ENCODE data around the gene STAC3.

Gene STAC3

DNA sequence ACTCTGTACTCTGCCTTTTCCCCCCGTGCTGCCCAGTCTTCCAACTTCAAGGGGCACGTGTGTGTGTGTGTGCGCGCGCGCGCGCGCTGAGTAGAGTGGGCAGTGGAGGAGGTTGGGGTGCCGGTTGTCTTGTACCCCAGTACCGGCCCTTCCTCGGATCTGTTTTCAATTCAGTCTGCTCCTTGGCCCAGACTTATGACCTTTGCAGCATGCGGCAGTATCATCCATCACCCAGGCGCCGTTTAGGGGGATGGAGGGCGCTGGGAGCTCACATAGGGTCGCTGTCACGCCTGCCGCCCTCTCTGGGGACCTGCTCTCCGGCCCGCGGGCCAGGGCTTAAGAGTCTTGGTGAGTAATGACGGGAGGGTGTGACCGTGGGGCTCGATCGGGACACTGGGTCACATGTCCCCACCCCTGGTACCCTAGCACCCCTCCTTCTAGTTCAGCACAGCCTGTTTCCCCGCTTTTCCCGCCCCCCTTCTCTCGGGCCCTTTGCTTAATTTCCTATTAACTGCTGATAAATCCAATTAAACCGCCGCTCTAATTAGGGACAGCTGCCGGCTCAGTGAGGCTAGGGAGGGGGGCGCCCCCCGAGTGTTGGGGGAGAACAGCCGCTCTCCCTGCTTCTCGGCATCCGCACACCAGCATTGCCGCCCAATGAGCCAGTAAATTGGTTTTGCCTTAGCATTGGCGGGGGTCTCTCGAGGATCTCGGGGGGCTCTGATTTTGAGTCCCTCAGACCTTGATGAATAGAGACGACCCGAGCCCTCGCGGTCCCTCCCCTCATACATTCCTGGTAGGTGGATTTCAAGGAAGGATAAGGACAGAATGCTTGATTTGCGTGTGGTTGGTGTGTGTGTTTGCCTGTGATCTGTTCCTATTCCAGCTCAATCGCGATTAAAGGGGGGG lies 9.3 kb downstream of the STAC3 start:
- Histone ChIP-seq H3K9me3 (no peaks in the 10 kb centered on the region), H3K9ac (no peak overlapping the region), H3K27ac (no peak overlapping the region), H3K27me3 (peaks cover 87% of the 10 kb centered on the region), H4K20me1 (peaks cover 51% of the 10 kb centered on the region), H3K36me3 (no peaks in the 10 kb centered on the region), H3K4me2 (peak overlapping the region; percentile 97), H3K4me3 (peak overlapping the region; percentile 77), H3K4me1 (peaks cover 66% of the 10 kb centered on the region)
- no peak for TF ChIP-seq Cebpa-rat (IDR thresholded peaks at IDR 0.05)

DNA sequence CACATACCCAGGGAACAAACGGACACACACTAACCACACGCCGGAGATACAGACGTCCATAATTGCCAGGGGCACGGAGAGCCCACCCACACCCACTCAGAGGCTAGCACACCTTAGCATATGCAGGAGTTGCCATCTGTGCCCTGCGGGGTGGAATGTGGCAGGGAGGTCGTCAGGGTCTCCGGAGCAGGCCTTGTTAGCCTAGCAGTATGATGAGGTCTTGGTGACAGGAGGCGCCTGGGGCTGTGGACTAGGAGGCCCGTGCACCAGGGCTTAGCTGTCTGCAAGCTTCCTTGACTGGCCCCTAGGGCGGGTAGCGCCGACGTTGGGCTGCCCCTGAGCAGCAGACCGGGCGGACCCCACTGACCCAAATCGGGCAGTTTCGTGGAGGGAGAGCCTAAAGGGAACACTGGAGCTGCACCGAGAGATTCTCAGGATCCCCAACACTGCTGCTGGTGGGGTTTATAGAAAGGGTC lies 10.0 kb downstream of the STAC3 start:
- Histone ChIP-seq H4K20me1 (peaks cover 58% of the 10 kb centered on the region), H3K9me3 (no peaks in the 10 kb centered on the region), H3K9ac (peak overlapping the region; percentile 83; the same call in 1 of the 2 replicates), H3K4me3 (peak overlapping the region; percentile 77), H3K4me1 (peaks cover 70% of the 10 kb centered on the region), H3K27ac (no peak overlapping the region), H3K4me2 (peak overlapping the region; percentile 97), H3K36me3 (peaks cover 2% of the 10 kb centered on the region; the same call in 1 of the 2 replicates), H3K27me3 (peaks cover 94% of the 10 kb centered on the region)
- no peak for TF ChIP-seq Cebpa-rat (IDR thresholded peaks at IDR 0.05)

DNA sequence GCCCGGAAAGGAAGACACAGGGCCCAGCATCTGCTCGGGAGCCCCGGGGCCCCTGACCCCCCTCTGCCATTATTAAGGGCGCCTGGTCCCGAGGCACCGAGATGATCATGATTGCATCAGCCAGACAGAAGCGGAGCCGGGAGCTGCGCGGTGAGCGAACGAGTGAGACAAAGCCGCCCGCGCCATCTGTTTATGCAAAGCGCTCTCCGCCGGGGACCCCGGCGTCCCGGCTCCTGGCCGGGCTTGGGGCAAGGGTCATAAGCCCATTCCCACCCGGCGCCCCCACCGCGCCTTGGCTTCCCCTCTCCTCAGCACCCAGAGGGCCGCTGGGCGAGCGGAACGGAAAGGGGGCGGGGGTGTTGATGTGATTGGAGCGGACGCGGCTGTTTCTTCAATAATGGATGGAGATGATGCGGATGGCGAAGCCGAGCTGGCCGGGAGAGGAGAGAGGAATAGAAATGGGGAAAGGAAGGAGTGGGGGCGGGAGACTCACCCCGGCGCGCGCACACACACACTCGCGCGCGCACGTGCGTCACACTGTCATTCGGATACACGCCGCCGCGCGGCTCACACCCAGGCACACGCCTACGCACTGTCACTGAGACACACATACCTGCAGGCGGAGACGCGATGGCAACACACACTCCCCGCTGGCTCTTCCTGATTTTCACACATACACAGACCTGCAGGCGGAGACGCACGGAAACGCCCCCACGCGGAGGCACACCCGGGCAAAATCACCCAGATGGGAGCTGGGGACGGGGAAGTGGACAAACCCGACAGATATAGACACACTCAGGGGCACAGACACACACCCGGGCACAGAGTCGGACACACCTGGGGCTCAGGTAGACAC lies 10.7 kb downstream of the STAC3 start:
- H3K27ac ChIP-seq: peak overlapping the region; percentile 84
- H3K4me3 ChIP-seq: peak overlapping the region; percentile 77
- H3K4me2 ChIP-seq: peak overlapping the region; percentile 97
- peaks cover 65% of the 10 kb centered on the region for H4K20me1 ChIP-seq
- no peaks in the 10 kb centered on the region for H3K9me3 ChIP-seq
- peaks cover 100% of the 10 kb centered on the region for H3K27me3 ChIP-seq
- H3K36me3 ChIP-seq: peaks cover 9% of the 10 kb centered on the region
- TF ChIP-seq Cebpa-rat (IDR thresholded peaks at IDR 0.05): peak; percentile 44; the same call in 1 of the 2 replicates
- peak overlapping the region; percentile 83 for H3K9ac ChIP-seq
- peaks cover 77% of the 10 kb centered on the region for H3K4me1 ChIP-seq

- H3K4me1 ChIP-seq: peaks cover 84% of the 10 kb centered on the region
Measured at GRCh38 chr12:57239587-57240065, 11.4 kb downstream of the STAC3 start.

DNA sequence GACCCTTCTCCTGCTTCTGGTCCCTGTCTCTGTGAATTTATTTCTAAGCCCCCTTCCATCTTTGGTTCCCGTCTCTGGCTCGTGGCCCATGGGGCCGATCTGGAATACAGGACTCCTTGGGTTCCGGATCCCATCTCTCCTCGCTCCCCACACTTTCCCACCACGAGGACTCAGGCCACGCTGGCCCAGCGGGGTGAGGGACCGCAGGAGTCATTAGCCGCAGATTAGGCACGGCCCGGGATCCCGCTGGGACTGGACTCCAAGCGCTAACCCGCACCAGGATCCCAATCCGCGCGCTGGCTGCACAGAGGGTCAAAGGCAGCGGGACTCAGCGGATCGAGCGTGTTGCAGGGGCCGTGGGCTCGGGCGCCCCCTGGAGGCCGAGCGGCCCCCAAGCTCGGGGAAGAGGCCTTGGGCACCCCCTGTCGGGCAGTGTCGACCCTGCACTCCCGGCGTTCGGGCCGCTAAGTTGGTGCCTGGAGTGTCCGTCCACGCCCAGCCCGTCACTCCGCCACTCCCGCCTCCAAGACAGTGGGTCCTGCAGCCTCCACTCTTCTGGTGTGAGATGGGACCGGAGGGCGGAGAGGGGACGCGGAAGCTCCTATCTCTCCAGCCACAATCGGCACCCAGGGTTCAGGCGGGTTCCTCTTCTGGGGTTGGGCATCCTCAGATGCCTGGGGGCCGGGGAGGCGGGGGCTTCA lies 12.0 kb downstream of the STAC3 start:
- no peak for TF ChIP-seq Cebpa-rat (IDR thresholded peaks at IDR 0.05)
- Histone ChIP-seq H3K9me3 (no peaks in the 10 kb centered on the region), H4K20me1 (peaks cover 78% of the 10 kb centered on the region), H3K4me1 (peaks cover 88% of the 10 kb centered on the region), H3K4me3 (peak overlapping the region; percentile 77), H3K9ac (peak overlapping the region; percentile 83), H3K4me2 (peak overlapping the region; percentile 97), H3K36me3 (peaks cover 21% of the 10 kb centered on the region), H3K27ac (peak overlapping the region; percentile 84; the same call in 1 of the 2 replicates), H3K27me3 (peaks cover 100% of the 10 kb centered on the region)

More at GRCh38 chr12:57239587-57240065, 11.4 kb downstream of the STAC3 start:
- TF ChIP-seq Cebpa-rat (IDR thresholded peaks at IDR 0.05): no peak
- Histone ChIP-seq H3K9ac (peak overlapping the region; percentile 83), H3K4me2 (peak overlapping the region; percentile 97), H3K9me3 (no peaks in the 10 kb centered on the region), H3K27ac (peak overlapping the region; percentile 84), H4K20me1 (peaks cover 71% of the 10 kb centered on the region), H3K4me3 (peak overlapping the region; percentile 77), H3K36me3 (peaks cover 15% of the 10 kb centered on the region), H3K27me3 (peaks cover 100% of the 10 kb centered on the region)

DNA sequence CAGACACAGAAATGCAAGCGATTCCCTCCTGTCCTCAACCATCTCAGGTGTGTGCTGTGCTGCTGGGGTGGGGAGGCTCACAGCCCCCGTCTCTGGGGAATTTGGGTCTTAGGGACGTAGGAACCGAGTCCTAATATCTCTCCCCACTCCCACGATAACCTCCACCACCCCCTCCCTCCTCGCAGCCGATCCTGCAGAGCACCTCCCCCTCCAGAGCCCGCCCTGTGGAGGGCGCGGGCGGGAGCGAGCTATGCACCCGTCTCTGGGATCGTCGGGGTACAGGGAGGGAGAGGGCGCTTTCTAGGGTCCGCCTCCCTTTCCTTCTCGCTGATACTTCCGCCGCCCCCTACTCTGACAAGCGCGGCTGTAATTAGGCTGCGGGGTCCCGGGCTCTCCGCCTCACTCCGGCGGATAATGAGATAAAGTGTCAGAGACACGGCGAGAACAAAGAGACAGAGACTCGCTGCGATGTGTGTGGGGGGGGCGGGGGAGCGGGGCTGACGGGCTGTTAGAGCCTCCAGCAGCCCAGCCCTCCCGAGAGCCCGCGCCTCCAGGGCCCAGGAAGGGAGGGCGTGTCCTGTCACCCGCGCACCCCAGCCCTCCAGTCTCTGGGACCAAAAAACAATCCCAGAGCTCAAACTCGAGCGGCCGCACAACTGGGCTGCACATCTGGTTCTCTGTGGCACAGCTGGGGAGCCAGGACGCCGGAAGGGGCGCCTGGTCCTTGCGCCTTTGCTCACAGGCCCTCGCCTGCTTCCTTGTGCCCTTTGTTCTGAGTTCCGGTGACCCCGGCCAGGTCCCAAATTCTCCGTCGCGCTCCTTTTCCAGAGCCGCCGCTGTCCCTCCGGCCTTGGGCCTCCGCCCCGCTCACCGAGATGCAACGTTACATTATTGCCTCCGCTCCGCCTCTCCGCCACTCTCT lies 12.8 kb downstream of the STAC3 start:
- H3K4me2 ChIP-seq: peak overlapping the region; percentile 97
- no peak overlapping the region for H3K27ac ChIP-seq
- H3K4me1 ChIP-seq: peaks cover 88% of the 10 kb centered on the region
- no peaks in the 10 kb centered on the region for H3K9me3 ChIP-seq
- H3K36me3 ChIP-seq: peaks cover 29% of the 10 kb centered on the region
- H3K4me3 ChIP-seq: peak overlapping the region; percentile 77
- peaks cover 100% of the 10 kb centered on the region for H3K27me3 ChIP-seq
- TF ChIP-seq Cebpa-rat (IDR thresholded peaks at IDR 0.05): no peak
- peaks cover 84% of the 10 kb centered on the region for H4K20me1 ChIP-seq
- H3K9ac ChIP-seq: peak overlapping the region; percentile 43; the same call in 1 of the 2 replicates

DNA sequence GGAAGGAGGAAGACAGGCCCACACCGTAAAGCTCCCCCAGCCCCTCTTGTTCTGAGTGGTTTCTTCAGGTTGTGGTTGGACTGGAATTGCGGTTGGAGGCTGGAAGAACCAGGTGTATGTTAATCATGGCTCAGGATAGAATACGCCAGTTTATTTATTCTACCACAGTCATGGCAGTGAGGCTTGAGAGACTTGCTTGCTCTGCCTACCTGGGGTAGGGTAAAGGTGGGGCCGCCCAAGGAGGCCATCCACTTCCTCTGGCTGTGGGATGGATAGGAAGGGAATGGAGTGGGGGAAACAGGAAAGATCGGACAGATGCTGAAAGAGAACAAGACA lies 13.4 kb downstream of the STAC3 start:
- H3K9me3 ChIP-seq: no peaks in the 10 kb centered on the region
- TF ChIP-seq Cebpa-rat (IDR thresholded peaks at IDR 0.05): no peak
- H3K9ac ChIP-seq: no peak overlapping the region
- peaks cover 88% of the 10 kb centered on the region for H3K4me1 ChIP-seq
- peaks cover 35% of the 10 kb centered on the region for H3K36me3 ChIP-seq
- H3K27ac ChIP-seq: no peak overlapping the region
- peak overlapping the region; percentile 97 for H3K4me2 ChIP-seq
- H3K27me3 ChIP-seq: peaks cover 100% of the 10 kb centered on the region
- H3K4me3 ChIP-seq: peak overlapping the region; percentile 77
- H4K20me1 ChIP-seq: peaks cover 84% of the 10 kb centered on the region

DNA sequence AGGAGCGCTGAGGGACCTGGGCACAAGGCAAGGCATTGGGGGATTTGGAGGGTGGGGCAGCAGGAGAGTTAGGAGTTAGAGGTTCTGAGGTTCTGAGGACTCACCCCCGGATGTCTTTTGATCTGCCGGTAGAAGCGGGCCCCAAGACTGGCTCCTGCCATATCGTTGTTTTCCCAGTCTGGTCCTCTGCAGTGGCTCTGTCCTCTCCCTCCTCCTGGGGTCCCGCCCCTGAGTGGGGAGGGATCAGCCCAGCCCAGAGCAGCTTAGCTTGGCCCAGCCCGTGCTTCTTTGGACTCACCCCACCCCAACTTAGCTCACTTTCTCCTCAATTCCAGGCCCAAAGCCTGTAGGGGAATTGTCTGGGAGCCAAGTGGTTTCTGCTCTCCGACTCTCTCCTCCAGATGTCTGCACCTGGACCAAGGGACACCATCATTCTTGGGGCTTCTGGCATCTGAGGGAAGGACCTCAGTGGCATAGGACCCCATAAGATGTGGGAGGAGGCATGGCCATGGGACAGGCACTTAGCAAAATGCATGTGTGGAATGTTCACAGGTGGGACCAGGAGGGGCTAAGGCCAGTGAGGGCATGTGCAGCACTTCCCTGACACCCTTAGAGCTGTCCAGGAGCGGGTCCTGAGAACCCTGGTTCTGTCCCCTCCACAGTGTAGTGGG lies 13.9 kb downstream of the STAC3 start:
- Histone ChIP-seq H3K9me3 (no peaks in the 10 kb centered on the region), H3K4me1 (peaks cover 88% of the 10 kb centered on the region), H3K9ac (no peak overlapping the region), H4K20me1 (peaks cover 84% of the 10 kb centered on the region), H3K27ac (no peak overlapping the region), H3K36me3 (peaks cover 40% of the 10 kb centered on the region), H3K27me3 (peaks cover 100% of the 10 kb centered on the region), H3K4me2 (no peak overlapping the region; the same call in 1 of the 2 replicates), H3K4me3 (no peak overlapping the region)
- no peak for TF ChIP-seq Cebpa-rat (IDR thresholded peaks at IDR 0.05)
